Measurements from ENCODE around the gene CD22. TPM values are rescaled to one million over a fixed set of nuclear protein-coding genes. Genes with fewer than 3 reads are reported as not detected.

The CD22 gene
- total RNA-seq, 1 experiment from 2014 or later: not detected

DNA sequence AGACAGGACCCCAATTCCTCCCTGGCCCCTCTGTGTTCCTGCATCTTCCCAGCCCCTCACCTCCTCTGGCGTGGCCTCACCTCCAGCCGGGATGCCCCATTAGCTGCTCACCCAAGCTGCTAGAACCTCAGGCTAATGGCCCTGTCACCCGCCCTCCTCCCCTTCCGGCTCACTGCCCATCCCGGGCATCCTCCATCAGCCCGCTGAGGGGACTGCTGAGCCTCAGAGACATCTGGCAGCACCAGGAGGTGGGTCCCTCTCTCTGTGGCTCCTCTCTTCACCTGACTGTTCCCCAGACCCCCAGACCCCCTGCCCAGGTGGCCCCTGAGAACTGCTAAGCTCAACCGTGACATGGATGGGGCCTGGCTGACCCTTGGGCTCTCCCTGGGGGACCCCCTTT lies 21.6 kb downstream of the CD22 start:
- Histone ChIP-seq H3K36me3 (ENCODE audit: insufficient read depth, low read length, poor library complexity, severe bottlenecking) (no peaks in the 10 kb centered on the region), H3K4me3 (ENCODE audit: low read depth, low read length, poor library complexity, severe bottlenecking) (no peak overlapping the region), H3K4me1 (ENCODE audit: insufficient read depth, low read length, poor library complexity, severe bottlenecking) (peaks cover 6% of the 10 kb centered on the region), H3K27ac (ENCODE audit: low read depth, low read length, poor library complexity, severe bottlenecking) (no peak overlapping the region), H3K9me3 (ENCODE audit: low read depth, low read length, poor library complexity, severe bottlenecking) (no peaks in the 10 kb centered on the region), H3K27me3 (replicated peaks; ENCODE audit: insufficient read depth, low read depth, low read length, poor library complexity) (peaks cover 5% of the 10 kb centered on the region)
- CTCF ChIA-PET: no interaction called here
- POLR2A ChIA-PET (ENCODE audit: low non-redundant PET): no interaction called here
- BruUV-seq (replicated peaks): no TSS peak
- DNase-seq (ENCODE audit: low spot score): no peak
- TF ChIP-seq, protein P1, sequence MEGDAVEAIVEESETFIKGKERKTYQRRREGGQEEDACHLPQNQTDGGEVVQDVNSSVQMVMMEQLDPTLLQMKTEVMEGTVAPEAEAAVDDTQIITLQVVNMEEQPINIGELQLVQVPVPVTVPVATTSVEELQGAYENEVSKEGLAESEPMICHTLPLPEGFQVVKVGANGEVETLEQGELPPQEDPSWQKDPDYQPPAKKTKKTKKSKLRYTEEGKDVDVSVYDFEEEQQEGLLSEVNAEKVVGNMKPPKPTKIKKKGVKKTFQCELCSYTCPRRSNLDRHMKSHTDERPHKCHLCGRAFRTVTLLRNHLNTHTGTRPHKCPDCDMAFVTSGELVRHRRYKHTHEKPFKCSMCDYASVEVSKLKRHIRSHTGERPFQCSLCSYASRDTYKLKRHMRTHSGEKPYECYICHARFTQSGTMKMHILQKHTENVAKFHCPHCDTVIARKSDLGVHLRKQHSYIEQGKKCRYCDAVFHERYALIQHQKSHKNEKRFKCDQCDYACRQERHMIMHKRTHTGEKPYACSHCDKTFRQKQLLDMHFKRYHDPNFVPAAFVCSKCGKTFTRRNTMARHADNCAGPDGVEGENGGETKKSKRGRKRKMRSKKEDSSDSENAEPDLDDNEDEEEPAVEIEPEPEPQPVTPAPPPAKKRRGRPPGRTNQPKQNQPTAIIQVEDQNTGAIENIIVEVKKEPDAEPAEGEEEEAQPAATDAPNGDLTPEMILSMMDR (conservative IDR thresholded peaks at IDR 0.05; ENCODE audit: low read depth, low read length): no peak
- no peak for TF ChIP-seq EZH2 (IDR thresholded peaks at IDR 0.05; ENCODE audit: borderline replicate concordance, low read depth, low read length, poor library complexity, severe bottlenecking)
- intact Hi-C loops (cut with micrococcal nuclease; ENCODE audit: unreplicated experiment): loop anchor here (10.0 kb wide), 1 partner anchor 294 kb away; the partner anchor contains the start of genes COX6B1 and ETV2

GRCh38 chr19:35351411-35352176 lies 22.6 kb downstream of the CD22 start:
- intact Hi-C loops (cut with micrococcal nuclease; ENCODE audit: unreplicated experiment): loop anchor here (1.0 to 10.0 kb wide), 3 partner anchors 117 to 293 kb away; partner anchors contain the start of genes COX6B1 and ETV2
- DNase-seq (ENCODE audit: low spot score): no peak
- ChIA-PET POLR2A (ENCODE audit: low non-redundant PET) (no interaction called here), CTCF (no interaction called here)
- H3K4me1 ChIP-seq (ENCODE audit: insufficient read depth, low read length, poor library complexity, severe bottlenecking): peaks cover 12% of the 10 kb centered on the region
- H3K36me3 ChIP-seq (ENCODE audit: insufficient read depth, low read length, poor library complexity, severe bottlenecking): no peaks in the 10 kb centered on the region
- H3K27me3 ChIP-seq (replicated peaks; ENCODE audit: insufficient read depth, low read depth, low read length, poor library complexity): no peaks in the 10 kb centered on the region
- BruUV-seq (replicated peaks): no TSS peak
- no peak overlapping the region for H3K4me3 ChIP-seq (ENCODE audit: low read depth, low read length, poor library complexity, severe bottlenecking)
- TF ChIP-seq EZH2 (IDR thresholded peaks at IDR 0.05; ENCODE audit: borderline replicate concordance, low read depth, low read length, poor library complexity, severe bottlenecking): no peak
- TF ChIP-seq, protein P1 (conservative IDR thresholded peaks at IDR 0.05; ENCODE audit: low read depth, low read length): no peak
- no peaks in the 10 kb centered on the region for H3K9me3 ChIP-seq (ENCODE audit: low read depth, low read length, poor library complexity, severe bottlenecking)
- no peak overlapping the region for H3K27ac ChIP-seq (ENCODE audit: low read depth, low read length, poor library complexity, severe bottlenecking)

DNA sequence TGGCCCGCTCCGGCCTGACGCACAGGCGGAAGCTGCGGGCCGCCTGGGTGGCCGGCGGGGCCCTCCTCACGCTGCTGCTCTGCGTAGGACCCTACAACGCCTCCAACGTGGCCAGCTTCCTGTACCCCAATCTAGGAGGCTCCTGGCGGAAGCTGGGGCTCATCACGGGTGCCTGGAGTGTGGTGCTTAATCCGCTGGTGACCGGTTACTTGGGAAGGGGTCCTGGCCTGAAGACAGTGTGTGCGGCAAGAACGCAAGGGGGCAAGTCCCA lies 23.1 kb downstream of the CD22 start:
- no peak for DNase-seq (ENCODE audit: low spot score)
- Histone ChIP-seq H3K4me1 (ENCODE audit: insufficient read depth, low read length, poor library complexity, severe bottlenecking) (peaks cover 13% of the 10 kb centered on the region), H3K9me3 (ENCODE audit: low read depth, low read length, poor library complexity, severe bottlenecking) (no peaks in the 10 kb centered on the region), H3K36me3 (ENCODE audit: insufficient read depth, low read length, poor library complexity, severe bottlenecking) (no peaks in the 10 kb centered on the region), H3K27me3 (replicated peaks; ENCODE audit: insufficient read depth, low read depth, low read length, poor library complexity) (no peaks in the 10 kb centered on the region), H3K27ac (ENCODE audit: low read depth, low read length, poor library complexity, severe bottlenecking) (no peak overlapping the region), H3K4me3 (ENCODE audit: low read depth, low read length, poor library complexity, severe bottlenecking) (no peak overlapping the region)
- intact Hi-C loops (cut with micrococcal nuclease; ENCODE audit: unreplicated experiment): loop anchor here (1.0 to 10.0 kb wide), 3 partner anchors 117 to 293 kb away; partner anchors contain the start of genes COX6B1 and ETV2
- no TSS peak for BruUV-seq (replicated peaks)
- ChIA-PET POLR2A (ENCODE audit: low non-redundant PET) (no interaction called here), CTCF (interaction anchor here (0.5 kb wide), 1 partner anchor 211 kb away, joined by 5 read pairs; no protein-coding TSS in a partner anchor)
- TF ChIP-seq, protein P1 (conservative IDR thresholded peaks at IDR 0.05; ENCODE audit: low read depth, low read length): no peak
- TF ChIP-seq EZH2 (IDR thresholded peaks at IDR 0.05; ENCODE audit: borderline replicate concordance, low read depth, low read length, poor library complexity, severe bottlenecking): no peak
